Liver (tissue), 3 donors: ENCODE measurements around the gene IDH3B.

Experiments used
- CTCF ChIP-seq: fragments of 150-350 bp; IDR thresholded peaks from 2 replicates; pipeline ENCODE4 v1.5.1; 2017; ENCODE audit warnings: improper control_type of control experiment, low read depth, low read length; ENCODE audit not compliant: missing input control
- GABPA ChIP-seq, 2 donors: IDR thresholded peaks in 1 of 2; conservative IDR thresholded peaks in 1 of 2; 2 replicates each; pipeline ENCODE4 v1.6.1; 2016; ENCODE audit warnings: antibody characterized with exemption in 2 of 2, mild to moderate bottlenecking in 1 of 2, moderate library complexity in 1 of 2
- MAX ChIP-seq: IDR thresholded peaks from 2 replicates; pipeline ENCODE4 v1.6.1; 2016; ENCODE audit warnings: antibody characterized with exemption
- RAD21 ChIP-seq, 2 donors: IDR thresholded peaks; 2 replicates each; pipeline ENCODE4 v1.6.1; 2016; ENCODE audit warnings: antibody characterized with exemption in 2 of 2, mild to moderate bottlenecking in 2 of 2
- TAF1 ChIP-seq: conservative IDR thresholded peaks from 2 replicates; pipeline ENCODE4 v1.6.1; 2016; ENCODE audit warnings: antibody characterized with exemption, mild to moderate bottlenecking
- ZBTB33 ChIP-seq: IDR thresholded peaks from 2 replicates; pipeline ENCODE4 v1.6.1; 2016; ENCODE audit warnings: antibody characterized with exemption
- TF ChIP-seq, protein P1 (sequence below): IDR thresholded peaks from 2 replicates; pipeline ENCODE4 v1.6.1; 2016; ENCODE audit warnings: antibody characterized with exemption
- TF ChIP-seq, protein P2 (sequence below): IDR thresholded peaks from 2 replicates; pipeline ENCODE4 v1.6.1; 2016; ENCODE audit warnings: antibody characterized with exemption, mild to moderate bottlenecking
- donor health status: healthy.
- donor health status: healthy.

DNA sequence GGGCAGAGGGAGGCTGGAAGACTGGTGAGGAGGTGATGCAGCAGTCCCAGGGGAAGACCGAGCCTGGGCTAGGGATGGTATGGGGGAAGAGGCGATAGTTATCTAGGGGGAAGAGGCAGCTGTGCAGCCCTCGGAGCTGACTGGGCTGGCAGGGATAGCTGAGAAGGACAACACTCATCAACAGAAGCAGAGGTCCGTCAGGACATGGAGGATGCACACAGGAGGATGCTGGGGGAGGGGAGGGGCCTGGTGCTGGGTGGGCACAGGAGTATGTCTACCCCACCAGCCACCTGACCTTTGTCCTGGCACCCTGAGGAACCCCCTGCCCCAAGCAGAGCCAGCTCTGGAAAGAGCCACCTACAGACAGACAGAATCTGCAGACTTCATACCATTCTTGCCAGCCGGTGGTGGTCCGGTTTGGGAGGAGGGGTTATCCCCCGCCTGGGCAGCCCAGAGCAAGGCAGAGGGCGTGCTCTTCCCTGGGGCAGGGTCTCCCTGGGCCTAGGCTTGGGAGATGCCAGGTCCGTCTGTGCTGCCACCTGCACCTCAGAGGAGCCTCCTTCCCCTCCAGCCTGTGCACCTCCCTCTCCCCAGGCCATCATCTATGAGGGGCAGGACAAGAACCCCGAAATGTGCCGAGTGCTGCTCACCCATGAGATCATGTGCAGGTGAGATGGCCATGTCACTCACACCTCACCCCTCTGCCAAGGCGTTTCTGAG, 43.5 kb upstream of the IDH3B start:
- TF ChIP-seq MAX (no peak), CTCF (no peak), GABPA (IDR thresholded peaks at IDR 0.05 in 1 of 2, conservative IDR thresholded peaks at IDR 0.05 in 1 of 2) (no peak), TAF1 (no peak), ZBTB33 (no peak), RAD21 (IDR thresholded peaks at IDR 0.05) (no peak)
- TF ChIP-seq, protein P1, sequence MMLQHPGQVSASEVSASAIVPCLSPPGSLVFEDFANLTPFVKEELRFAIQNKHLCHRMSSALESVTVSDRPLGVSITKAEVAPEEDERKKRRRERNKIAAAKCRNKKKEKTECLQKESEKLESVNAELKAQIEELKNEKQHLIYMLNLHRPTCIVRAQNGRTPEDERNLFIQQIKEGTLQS: no peak
- TF ChIP-seq, protein P2, sequence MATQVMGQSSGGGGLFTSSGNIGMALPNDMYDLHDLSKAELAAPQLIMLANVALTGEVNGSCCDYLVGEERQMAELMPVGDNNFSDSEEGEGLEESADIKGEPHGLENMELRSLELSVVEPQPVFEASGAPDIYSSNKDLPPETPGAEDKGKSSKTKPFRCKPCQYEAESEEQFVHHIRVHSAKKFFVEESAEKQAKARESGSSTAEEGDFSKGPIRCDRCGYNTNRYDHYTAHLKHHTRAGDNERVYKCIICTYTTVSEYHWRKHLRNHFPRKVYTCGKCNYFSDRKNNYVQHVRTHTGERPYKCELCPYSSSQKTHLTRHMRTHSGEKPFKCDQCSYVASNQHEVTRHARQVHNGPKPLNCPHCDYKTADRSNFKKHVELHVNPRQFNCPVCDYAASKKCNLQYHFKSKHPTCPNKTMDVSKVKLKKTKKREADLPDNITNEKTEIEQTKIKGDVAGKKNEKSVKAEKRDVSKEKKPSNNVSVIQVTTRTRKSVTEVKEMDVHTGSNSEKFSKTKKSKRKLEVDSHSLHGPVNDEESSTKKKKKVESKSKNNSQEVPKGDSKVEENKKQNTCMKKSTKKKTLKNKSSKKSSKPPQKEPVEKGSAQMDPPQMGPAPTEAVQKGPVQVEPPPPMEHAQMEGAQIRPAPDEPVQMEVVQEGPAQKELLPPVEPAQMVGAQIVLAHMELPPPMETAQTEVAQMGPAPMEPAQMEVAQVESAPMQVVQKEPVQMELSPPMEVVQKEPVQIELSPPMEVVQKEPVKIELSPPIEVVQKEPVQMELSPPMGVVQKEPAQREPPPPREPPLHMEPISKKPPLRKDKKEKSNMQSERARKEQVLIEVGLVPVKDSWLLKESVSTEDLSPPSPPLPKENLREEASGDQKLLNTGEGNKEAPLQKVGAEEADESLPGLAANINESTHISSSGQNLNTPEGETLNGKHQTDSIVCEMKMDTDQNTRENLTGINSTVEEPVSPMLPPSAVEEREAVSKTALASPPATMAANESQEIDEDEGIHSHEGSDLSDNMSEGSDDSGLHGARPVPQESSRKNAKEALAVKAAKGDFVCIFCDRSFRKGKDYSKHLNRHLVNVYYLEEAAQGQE: no peak
